Activated effector memory CD4-positive, alpha-beta T cell treated with Interleukin-2 at 50 U/mL for 16 hours (primary cell): Measurements from ENCODE around the gene SPPL3.
"Not testable (repeated sequence)": the region's sequence is repeated elsewhere in the genome, so short reads cannot be mapped to it uniquely, and the experiment has no call there.

Source experiments
- DNase-seq: peaks from one replicate; pipeline ENCODE4 v3.0.0-alpha.2; 2020

SPPL3 gene, protein sequence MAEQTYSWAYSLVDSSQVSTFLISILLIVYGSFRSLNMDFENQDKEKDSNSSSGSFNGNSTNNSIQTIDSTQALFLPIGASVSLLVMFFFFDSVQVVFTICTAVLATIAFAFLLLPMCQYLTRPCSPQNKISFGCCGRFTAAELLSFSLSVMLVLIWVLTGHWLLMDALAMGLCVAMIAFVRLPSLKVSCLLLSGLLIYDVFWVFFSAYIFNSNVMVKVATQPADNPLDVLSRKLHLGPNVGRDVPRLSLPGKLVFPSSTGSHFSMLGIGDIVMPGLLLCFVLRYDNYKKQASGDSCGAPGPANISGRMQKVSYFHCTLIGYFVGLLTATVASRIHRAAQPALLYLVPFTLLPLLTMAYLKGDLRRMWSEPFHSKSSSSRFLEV

DNA sequence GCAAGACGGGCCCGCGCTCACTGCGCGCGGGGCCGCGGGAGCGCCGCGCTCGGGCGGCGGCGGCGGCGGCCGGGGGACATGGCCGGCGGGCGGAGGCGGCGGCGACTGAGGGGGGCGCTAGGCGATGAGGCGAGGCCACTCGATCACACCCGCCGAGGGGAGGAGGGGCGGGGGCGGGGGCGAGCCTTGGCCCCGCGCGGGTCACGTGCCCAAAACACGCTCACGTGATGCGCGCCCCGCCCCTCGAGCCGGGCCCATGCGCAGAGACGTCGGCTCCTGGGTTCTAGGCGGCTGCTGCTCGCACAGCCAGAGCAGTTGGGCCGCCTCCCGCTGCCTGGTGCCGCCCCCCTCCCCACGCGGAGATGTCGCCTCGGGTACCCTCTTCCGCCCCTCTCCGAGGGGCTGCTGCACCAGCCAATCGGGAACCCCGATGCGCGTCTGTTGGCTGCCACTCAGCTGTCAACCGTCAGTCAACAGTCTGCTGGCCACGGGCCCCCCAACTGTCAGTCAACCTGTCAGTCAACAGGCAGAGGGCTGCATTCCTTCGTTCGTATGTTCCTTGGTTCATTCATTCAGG is at the start of gene SPPL3:
Gene SPPL3, minus strand, starts transcription at position 162 of the 577 bp plus-strand sequence. CDS start 491 bp downstream, outside the sequence.
- peak; percentile 89 for DNase-seq

DNA sequence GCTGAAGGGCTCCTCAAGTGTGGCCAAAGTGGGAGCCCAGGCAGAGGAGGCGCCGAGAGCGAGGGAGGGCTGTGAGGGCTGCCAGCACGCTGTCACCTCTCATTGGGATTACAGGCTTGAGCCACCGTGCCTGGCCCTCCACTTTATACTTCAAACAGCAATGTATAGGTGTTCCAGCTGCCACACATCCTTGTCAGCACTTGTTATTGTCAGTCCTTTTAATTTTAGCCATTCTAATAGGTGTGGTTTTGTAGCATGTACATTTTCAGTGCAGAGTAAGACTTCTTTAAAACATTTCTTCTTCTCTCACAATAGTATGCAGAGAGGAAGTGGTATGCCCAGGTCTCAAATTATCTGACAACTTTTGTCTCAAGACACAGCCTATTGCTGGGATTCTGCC is 46.6 kb upstream of the SPPL3 start:
- no peak for DNase-seq

DNA sequence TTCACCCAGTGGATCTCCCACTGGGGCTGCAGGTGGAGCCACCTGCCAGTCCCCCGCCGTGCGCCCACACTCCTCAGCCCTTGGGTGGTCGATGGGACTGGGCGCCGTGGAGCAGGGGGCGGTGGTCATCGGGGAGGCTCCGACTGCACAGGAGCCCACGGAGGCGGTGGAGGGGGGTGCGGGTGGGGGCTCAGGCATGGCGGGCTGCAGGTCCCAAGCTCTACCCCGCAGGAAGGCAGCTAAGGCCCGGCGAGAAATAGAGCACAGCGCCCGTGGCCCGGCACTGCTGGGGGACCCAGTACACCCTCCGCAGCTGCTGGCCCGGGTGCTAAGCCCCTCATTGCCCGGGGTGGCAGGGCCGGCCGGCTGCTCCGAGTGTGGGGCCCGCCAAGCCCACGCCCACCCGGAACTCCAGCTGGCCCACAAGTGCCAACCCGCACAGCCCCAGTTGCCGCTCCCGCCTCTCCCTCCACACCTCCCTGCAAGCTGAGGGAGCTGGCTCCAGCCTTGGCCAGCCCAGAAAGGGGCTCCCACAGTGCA is 46.2 kb upstream of the SPPL3 start:
- not testable (repeated sequence) for DNase-seq

DNA sequence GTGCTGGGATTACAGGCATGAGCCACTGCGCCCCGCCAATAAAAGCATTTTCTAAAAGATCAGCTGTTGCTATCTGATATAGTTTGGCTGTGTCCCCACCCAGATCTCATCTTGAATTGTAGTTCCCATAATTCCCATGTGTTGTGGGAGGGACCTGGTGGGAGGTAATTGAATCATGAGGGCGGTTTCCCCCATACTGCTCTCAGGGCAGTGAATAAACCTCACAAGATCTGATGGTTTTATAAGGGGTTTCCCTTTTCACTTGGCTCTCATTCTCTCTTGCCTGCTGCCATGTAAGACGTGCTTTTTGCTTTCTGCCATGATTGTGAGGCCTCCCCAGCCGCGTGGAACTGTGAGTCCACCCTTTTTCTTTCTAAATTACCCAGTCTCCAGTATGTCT is 41.4 kb upstream of the SPPL3 start:
- not testable (repeated sequence) for DNase-seq

DNA sequence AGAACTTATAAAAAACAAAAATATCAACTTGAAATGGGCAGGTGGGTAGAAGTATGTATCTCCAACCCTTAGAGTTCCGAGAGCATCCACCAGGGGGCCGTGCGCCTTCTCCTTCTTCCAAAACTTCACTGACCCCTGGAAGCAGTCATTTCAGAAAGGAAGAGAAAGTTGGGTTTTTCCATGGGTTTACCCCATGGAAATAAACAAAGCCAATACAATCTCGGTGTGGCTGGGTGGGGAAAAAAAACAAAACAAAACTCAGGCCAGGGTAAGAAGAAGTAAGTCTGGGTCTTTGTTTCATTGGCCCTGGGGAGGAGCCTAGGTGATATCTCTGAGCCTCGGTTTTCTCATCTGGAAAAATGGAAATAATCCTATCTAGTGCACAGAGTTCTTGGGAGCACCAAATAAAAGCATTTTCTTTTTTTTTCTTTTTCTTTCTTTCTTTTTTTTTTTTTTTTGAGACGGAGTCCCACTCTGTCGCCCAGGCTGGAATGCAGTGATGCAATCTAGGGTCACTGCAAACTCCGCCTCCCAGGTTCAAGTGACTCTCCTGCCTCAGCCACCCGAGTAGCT is 40.6 kb upstream of the SPPL3 start:
- DNase-seq, result peak; percentile 39

DNA sequence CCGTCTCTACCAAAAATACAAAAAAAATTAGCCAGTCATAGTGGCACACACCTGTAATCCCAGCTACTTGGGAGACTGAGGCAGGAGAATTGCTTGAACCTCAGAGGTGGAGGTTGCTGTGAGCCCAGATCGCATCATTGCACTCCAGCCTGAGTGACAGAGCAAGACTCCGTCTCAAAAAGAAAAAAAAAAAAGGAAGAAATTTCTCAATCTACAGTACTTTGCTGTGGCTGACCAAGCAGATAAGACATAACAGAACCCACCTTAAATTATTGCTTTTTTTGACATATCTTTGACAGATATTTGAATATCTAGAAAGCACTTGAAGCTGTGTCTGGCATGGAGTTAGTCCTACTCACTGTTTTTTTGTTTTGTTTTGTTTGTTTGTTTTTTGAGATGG is 39.3 kb upstream of the SPPL3 start:
- no peak for DNase-seq

DNA sequence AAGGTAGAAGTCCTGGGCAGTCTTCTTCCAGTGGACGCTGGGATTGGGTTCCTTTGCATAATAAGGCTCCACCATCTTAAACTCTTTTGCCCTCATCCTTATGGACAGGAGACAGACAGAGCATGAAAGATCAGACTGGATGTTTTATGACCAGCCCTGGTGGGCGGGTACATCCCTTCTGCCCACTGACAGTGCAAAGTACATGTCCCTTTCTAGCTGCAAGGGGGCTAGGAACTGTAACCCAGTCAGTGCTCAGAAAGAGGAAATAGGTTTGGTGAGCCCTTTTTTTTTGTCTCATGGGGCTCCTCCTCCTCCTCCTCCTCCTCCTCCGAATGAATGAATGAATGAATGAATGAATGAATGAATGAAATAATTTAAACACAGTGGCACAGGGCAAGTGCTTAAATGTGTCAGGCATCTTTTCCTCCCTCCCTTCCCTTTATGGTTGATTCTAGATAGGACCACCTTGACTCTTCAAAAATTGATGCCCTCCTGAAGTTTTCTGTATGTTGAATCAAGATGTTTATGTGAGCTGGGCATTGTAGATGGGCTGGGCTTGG is 37.8 kb upstream of the SPPL3 start:
- DNase-seq, result no peak

DNA sequence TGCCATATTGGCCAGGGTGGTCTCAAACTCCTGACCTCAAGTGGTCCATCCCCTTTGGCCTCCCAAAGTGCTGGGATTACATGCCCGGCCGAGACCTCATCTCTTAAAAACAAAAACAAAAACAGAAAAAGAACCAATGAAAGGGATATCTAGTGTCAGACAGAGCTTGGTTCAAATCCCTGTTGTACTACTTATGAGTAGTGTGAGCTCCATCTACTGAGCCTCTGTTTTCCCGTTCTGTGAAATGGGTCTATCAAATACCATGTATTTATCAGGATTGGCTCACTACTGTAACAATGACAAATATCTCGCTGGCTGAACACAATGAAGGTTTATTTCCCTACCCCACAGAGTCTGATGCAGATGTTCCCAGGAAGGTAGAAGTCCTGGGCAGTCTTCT is 37.3 kb upstream of the SPPL3 start:
- DNase-seq, result no peak

DNA sequence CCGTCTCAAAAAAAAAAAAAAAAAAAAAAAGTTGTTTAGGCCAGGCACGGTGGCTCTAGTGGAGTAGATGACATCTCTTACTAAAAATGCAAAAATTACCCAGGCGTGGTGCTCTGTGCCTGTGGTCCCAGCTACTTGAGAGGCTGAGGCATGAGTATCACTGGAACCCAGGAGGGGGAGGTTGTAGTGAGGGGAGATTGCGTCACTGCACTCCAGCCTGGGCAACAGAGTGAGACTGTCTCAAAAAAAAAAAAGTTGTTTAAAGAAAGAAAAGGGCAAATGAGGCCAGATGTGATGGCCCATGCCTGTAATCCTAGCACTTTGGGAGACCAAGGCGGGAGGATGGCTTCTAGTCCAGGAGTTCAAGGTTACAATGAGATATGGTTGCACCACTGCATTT is 36.6 kb upstream of the SPPL3 start:
- DNase-seq, result no peak

DNA sequence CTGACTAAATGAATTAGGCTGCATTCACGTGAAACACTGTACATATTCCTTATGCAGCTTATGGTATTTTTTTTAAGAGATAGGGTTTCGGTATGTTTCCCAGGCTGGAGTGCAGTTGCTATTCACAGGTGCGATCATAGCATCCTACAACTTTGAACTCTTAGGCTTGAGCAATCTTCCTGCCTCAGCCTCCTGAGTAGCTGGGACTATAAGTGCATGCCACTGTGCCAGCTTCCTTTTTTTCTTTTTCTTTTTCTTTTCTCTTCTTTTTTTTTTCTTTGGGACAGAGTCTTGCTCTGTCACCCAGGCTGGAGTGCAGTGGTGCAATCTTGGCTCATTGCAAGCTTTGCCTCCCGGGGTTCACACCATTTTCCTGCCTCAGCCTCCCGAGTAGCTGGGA is 35.8 kb upstream of the SPPL3 start:
- DNase-seq, result no peak

DNA sequence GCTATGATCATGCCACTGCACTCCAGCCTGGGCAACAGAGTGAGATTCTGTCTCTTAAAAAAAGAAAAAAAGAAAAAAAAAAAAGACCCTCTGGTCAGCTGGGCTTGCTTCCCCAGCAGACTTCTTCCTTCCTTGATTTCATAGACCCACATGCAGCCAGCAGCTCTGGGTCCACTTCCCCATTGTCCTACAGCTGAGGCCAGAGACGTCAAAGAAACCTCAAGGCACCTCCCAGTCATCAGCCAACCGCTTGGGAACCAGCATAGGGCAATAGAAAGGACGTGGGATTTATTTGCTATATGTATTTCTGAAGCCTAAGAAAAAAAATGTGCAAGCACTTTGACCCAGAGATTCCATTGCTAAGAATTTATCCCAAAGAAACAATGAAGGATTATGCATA is 35.4 kb upstream of the SPPL3 start:
- no peak for DNase-seq

DNA sequence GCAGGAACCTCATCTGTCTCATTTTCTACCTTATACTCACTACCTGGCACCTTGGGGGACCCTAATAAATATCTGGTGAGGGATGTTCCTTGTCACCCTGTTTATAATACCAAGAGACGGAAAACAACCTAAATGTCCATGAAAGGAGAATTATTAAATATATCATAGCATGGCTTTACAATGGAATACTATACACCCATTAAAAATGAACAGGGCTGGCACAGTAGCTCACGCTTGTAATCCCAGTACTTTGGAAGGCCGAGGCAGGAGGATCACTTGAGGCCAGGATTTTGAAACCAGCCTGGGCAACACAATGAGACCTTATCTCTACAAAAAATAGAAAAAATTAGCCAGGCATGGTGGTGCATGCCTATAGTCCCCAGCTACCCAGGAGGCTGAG is 34.3 kb upstream of the SPPL3 start:
- DNase-seq, result no peak

DNA sequence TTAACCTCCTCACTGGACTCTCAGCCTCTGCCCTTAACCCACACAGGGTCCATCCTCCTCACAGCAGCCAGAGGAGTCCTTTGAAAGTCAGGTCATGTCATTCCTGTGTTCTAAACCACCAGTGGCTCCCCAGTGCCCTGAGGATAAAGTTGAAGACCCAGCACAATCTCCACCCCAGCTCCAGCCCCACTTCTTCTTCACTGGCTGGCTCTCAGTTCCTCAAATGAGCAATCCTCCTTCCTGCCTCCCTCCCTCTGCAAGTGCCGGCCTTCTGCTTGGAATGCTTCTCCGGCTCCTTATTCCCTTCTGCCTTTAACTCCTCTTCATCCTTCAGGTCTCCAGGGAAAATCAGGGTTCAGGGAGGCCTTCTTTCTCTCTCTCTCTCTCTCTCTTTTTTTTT is 32.0 kb upstream of the SPPL3 start:
- DNase-seq, result no peak

DNA sequence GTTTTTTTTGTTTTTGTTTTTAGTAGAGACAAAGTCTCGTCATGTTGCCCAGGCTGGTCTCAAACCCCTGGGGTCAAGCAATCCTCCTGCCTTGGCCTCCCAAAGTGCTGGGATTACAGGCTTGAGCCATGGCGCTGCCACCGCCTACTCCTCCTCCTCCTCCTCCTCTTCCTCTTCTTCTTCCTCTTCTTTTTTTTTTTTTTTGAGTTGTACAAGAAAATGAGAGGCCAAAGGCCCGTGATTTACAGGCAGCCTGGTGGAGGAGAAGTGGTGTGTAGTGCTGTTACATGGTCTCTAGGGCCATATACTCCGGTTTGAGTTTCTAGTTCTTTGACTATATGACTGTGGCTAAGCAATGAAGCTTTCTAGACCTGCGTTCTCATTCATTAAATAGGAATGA is 29.6 kb upstream of the SPPL3 start:
- DNase-seq, result no peak

DNA sequence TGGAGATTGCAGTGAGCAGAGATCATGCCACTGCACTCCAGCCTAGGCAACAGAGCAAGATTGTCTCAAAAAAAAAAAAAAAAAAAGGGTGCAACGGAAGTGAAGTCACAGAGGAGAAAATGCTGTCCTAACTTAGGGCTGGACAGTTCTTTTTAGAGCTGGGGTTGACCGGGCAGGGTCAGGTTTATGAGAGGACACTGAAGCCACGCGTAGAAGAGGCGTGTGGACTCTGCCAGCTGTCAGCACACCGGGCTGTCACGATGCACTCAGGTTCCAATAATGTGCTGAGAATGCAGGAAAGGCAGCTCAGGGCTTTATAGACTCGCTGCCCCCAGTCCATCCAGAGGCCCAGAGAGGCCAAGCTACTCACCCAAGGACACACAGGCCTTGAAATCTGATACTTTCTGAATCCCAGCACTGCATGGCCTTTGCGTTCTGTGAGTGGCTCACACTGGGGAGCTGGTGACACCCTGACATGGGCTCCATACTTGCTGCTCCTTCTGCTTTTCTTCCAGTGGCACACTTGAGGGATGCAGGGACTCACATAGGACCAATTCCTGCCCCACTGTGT is 28.9 kb upstream of the SPPL3 start:
- DNase-seq, result no peak

DNA sequence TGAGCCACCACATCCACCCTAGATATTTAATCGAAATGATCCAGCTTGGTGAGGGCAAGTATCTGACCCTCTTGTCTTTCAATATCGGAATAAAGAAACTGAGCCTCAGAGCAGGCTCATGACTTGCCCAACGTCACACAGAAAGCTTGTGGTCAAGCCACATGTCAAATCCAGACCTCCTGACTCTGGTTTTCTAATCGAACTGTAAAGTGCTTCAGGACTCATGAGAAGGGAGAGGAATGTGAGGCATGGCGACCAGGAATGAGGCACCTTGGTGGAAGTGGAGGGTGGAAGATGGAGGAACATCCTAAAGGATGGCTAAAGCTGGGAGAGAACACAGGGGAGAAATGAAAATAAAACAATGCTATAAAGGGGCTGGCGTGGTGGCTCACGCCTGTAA is 27.9 kb upstream of the SPPL3 start:
- DNase-seq, result no peak

DNA sequence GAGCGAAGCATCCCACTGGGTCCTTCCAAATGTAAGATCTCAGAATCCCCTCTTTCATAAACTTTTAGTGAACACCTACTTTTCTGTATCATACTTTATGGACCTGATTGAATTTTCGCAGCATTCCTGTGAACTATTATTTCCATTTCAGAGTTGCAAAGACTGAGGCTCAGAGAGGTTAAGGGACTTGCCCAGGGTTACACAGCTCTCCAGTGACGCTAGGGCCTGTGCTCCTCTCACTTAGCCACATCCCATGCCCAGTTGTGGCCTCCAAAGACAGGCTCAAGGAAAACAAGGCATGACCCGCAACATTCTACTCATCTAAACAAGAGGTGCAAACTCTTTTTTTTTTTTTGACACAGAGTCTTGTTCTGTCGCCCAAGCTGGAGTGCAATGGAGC is 25.9 kb upstream of the SPPL3 start:
- no peak for DNase-seq

DNA sequence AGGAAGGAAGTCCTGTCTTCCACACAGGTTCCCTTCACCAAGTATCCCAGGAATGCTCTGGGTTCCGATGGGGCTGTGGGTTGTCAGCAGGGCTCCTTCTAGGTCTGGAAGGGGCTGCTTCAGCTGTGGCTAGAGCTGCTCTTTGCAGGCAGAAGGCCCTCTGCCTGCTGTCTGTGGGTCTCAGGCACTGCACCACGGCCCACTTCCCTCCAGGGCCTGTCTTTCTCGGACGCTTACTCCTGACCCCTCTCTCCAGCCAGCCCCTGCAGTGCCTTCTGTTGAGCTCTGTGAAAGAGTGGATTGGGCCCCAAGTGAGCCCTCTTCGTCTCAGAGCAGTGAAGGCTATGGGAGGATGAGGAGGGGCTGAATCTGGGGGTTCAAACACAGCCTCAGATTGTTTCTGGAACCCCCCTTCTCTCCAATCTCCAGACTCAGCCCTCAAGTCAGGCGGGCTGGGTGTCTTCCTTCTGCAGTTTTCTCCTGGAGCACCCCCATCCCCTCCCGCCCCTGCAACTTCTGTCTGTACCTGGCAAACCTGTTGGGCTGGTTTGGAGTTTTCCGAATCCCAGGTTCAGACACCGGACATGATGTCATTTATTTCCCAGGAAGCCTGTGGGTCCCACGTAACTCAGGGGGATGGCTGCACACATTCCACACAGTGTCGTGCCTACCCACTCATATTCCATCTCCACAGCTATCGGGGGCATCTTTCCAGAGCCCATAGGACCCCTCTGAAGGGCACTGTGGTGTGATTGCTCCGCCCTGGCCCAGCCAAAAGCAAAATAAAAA is 24.9 kb upstream of the SPPL3 start:
- DNase-seq, result no peak

DNA sequence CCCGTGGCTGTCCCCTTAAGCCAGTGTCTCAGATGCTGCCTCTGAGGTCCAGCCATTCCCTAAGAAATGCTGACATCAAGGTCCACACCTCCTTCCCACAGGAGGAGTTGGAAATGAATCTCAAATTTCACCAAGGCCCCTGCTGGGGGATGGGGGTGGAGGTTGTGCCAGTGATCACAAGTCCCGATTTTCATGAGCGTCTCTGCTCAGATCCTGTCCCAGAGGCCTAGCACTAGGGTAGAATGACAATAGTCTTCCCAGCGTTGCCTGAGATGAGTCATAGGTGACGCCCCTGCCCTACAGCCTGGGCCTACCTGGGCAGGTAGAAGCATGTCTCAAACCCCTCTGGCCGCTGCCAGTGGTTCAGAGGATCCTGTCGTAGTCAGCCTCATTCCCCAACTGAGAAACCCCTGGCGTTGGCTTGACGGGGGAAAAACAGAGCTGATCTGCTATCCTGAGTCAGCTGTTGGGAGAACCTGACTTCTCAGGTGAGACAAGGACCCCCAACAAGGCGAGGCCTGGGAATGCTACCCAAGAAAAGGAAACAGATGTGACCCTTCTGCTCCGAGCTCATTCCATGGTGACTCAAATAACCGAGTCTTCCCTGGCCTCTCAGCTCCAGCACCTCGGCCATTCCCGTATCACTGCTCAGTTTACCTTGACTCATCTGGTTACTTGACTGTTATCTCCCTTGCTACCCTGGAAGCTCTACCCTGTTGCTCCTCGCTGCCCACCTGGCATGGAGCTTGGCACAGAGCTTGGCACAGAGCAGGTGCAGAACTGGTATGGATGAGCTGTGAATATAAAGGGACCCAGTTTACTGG is 21.8 kb upstream of the SPPL3 start:
- DNase-seq, result no peak

DNA sequence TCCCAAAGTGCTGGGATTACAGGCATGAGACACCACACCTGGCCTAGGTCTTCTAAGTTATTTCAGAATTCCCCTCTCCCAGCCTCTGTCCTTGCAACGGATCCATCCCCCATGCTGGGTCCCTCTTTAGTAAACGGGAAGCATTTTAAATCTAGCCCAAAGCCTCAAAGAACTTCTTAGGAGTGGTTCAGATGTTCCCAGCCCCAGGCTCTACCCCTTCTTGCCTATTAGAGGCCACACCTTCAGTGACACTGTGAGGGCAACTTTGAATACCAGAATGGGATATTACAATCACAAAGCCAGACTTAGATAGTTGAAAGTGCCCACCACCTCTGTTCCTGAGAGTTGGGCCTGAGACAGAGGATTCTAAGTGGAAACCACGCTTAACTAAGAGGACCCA is 18.1 kb upstream of the SPPL3 start:
- no peak for DNase-seq

DNA sequence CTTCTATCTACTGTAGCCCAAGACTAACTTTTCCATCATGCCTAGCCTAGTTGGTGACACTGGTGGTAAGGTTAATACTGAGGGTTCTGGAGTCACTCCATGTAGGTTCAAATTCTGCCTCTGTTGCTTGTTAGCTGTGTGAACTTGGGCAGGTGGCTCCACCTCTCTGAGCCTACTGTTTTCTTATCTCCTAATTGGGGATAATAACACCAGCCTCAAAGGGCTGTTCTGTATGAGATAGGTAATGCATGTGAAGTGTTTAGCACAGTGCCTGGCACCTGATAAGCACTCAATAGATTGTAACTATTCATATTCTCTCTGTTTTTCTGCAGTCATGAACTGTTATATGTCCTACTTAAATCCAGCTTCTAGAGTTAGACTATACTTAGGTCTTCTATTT is 17.5 kb upstream of the SPPL3 start:
- DNase-seq, result no peak

DNA sequence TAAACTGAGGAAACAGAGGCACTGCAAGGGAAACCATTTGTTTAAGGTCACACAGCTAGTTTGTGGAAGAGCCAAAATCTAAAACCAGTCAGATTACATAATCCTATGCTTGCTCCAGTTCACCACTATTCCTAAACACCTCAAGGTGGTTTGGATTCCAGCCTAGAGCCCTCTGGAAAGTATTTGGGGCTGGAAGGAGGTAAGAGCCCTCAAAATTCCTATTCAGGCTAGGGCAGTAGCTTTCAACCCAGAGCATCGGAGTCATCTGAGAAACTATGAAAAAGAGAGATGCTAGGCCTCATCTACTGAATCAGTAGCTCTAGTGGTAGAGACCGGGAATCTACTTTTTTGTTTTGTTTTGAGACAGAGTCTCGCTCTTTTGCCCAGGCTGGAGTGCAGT is 16.0 kb upstream of the SPPL3 start:
- no peak for DNase-seq
